Esophagus squamous epithelium (tissue), 4 donors: Measurements from ENCODE around the gene TAS1R2.

Experiments used
- CTCF ChIP-seq, 6 experiments: fragments of 450-650 bp in 4 of 6; fragments of 200-600 bp in 2 of 6; sonication (generic) in 2 of 6; IDR thresholded peaks; one replicate each; pipeline ENCODE4 v1.5.1; 2016 to 2019; ENCODE audit warnings: antibody characterized with exemption in 6 of 6, mild to moderate bottlenecking in 4 of 6, moderate library complexity in 4 of 6
- POLR2A ChIP-seq, 4 donors: fragments of 450-650 bp; IDR thresholded peaks; one replicate each; pipeline ENCODE4 v1.6.1; 2017; ENCODE audit warnings: antibody characterized with exemption in 4 of 4, mild to moderate bottlenecking in 4 of 4, moderate library complexity in 3 of 4

- peak in 1 of 6 experiments; percentile 3 for TF ChIP-seq CTCF (IDR thresholded peaks at IDR 0.05)
- peak in 1 of 4 donors; percentile 24 for TF ChIP-seq POLR2A (IDR thresholded peaks at IDR 0.05)
These were observed 43.2 kb upstream of the TAS1R2 start, which contains the start of gene ALDH4A1 for GRCh38 chr1:18902523-18903290.
